HG02642 (cell line): ENCODE measurements around the gene HMGB2.

Experiments used
- ATAC-seq: cut with Tn5 transposase; IDR thresholded peaks from one replicate; pipeline ENCODE4 v1.9.1; 2021; ENCODE audit warnings: mild to moderate bottlenecking; ENCODE audit not compliant: unreplicated experiment, poor library complexity

Gene HMGB2

DNA sequence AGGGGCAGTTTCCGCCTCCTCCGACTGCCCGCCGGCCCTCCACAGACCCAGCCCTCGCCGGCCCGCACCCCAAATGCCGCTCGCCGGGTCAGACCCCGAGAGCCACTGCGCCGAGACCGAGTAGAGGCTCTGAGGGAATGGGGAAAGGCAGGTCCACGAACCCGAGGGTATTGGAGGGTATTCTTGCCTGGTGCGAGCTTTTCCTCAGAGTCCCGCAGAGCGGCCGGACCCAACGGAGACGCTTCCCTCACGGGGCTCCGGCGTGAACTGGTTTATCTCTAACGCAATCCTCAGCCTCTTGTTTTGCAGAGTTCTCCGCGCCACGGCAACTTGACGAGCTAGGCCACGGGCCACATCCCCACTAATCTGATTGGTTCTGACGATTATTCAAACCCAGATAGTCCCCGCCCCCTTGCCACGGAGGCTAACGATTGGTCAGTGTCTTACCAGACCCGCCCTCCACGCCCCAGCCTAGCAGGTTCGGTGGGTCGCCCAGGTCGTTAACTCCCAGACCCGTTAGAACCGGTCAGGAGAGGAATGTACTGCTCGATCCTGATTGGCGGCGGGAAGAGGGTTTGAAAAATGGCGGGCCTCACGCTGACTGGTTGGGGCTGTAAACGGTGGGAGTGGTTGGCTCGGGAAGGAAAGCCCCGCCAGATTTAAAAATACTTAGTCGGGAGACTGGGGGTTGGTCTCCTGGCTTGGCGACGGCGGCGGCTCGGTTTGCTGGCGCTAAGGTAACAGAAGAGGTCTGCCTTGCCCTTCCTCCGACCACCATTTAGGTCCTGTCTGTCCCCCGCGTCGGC, at the start of gene HMGB2:
Gene HMGB2, minus strand, starts transcription at position 274 of the 806 bp plus-strand sequence. CDS start 709 bp downstream, outside the sequence.
- ATAC-seq = peak; percentile 93

DNA sequence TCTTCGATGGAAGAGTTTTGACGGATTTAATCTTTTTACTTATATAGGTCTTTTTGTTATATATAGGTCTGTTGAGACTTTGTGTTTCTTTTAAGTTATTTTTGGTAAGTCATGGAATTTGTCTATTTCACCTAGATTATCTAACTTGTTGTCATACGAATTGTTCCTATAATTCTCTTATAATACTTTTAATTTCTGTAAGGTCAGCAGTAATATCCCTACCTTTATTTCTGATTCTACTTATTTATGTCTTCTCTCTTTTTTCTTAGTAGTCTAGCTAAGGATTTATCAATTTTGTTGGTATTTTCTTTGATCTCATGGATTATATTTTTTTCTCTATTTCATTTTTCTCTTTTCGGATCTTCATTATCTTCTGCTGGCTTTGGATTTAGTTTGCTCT, 48.2 kb upstream of the HMGB2 start:
- no peak for ATAC-seq

DNA sequence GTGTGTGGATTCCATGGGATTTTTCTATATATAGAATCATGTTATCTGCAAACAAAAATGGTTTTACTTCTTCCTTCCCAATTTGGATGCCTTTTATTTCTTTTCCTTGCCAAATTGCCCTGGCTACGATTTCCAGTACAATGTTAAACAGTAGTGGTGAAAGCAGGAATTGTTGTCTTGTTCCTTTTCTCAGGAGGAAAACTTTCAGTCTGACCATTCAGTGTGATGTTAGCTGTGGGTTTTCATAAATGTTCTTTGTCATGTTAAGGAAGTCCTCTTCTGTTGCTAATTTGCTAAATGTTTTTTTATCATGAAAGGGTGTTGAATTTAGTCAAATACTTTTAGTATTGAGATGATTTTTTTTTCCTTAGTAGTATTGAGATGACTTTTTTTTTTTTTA, 47.5 kb upstream of the HMGB2 start:
- ATAC-seq = no peak

DNA sequence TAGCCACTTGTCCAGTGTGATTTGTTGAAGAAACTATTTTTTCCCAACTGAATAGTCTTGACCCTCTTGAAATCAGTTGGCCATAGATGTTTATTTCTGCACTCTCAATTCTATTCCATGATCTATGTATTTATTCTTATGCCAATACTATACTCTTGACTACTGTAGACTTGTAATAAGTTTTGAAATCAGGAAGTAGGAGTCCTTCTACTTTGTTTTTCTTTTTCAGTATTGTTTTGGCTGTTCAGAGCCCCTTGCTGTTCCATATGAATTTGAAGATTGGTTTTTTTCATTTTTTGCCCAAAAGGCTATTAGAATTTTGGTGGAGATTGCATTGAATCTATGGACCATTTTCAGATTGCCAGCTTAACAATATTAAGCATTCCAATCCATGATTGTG, 46.8 kb upstream of the HMGB2 start:
- peak; percentile 65 for ATAC-seq

DNA sequence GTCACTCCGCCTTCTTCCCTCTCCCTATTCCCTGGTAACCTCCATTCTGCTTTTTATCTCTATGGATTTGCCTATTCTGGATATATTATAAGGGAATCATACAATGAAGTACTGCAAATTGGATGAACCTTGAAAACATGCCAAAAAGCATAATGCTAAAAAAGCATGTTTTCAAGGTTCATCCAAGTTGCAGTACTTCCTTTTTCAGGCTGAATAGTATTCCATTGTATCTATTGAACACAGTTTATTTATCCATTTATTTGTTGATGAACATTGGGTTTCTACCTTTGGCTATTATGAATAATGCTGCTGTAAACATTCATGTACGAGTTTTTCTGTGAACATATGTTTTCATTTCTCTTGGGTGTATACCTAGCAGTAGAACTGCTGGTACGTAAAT, 45.8 kb upstream of the HMGB2 start:
- ATAC-seq = no peak

DNA sequence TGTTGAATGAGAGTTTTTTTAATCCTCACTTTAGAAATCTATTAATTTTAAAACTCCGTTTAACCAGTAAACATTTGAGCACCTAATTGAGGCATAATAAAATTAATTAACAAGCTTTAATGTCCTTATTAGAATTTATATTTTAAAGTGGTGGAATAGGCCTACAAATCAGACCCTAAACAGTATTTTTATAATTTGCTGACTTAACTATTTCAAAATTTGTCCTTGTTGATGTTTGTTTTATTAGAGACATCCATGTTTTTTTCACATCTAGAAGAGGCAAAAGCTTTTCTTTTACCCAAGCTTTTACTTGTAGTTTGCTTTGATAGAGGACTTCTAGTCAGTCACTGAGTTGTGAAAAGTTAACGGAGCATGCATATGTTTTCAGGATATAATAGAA, 40.4 kb upstream of the HMGB2 start:
- no peak for ATAC-seq

DNA sequence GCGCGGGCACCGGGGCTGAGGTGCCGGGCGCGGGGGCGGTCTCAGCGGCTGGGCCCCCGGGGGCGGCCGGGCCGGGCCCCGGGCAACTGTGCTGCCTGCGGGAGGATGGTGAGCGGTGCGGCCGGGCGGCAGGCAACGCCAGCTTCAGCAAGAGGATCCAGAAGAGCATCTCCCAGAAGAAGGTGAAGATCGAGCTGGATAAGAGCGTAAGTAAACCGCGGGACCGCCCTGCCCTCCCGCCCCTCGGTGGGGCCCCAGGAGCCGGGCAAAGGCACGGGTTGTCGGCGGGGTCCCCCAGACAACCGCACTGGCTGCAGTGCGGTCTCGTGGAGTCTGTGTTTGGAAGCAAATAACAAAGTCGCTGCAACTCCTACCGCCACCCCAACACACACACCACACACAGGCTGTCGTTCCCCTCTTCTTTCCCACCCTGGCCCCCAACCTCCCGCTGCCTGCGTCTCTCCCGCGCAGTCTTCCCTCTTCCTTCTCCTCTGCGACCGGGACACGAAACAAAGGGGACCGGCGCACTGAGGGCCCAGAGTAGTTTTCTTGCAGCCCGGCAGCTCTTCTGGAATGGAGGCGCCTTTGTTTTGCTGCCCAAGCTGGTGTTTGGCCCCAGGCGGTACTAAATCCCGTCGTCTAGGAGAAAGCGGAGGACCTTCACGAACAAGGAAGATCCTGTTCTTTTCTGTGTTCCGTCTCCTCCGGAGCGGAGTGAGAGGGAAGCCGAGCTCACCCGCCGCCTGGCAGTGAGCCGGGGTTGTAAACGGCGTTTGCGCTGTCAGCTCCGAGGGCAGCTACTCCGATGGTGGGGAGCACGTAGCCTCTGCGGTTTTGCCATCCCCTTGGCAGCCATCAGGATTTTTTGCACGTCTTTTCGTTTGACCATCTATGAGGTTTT, 37.4 kb upstream of the HMGB2 start:
- peak; percentile 31 for ATAC-seq

DNA sequence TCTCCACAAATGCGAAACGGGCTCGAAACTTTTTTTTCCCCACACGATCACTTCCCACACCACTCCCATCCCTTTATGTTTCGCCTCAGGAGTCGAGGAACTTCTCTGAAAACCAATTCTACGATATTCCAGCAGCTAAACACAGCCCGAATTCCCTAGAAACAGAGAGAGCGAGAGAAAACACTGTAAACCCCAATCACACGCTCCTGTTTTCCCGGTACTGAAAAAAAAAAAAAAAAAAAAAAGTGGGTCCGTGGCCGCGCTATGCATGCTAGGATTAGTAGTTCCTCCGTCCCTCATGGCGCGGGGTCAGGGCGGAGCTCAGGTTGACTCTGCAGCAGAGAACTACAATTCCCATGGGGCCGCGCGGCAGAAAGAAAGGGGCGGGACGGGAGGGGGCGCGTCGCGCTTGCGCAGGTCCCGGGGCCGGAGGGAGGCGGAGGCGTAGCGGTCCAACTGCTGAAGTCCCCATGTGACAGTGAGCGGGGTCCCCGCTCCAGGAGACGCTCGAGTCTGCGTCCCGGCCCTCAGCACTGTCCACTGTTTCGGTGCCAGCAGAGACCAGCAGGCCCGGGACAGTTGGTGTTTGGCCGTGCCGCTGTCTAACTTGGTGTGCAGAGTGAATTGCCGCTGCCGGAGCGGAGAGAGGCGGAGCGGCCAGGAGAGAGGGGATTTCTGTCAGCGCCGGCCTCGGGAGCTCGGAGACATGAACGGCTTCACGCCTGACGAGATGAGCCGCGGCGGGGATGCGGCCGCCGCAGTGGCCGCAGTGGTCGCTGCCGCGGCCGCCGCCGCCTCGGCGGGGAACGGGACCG, 36.5 kb upstream of the HMGB2 start, which contains the start of gene SAP30:
Gene SAP30, plus strand, starts transcription at position 478 of the 815 bp plus-strand sequence. Its CDS starts 229 bp downstream, at position 707.
- peak; percentile 69 for ATAC-seq

DNA sequence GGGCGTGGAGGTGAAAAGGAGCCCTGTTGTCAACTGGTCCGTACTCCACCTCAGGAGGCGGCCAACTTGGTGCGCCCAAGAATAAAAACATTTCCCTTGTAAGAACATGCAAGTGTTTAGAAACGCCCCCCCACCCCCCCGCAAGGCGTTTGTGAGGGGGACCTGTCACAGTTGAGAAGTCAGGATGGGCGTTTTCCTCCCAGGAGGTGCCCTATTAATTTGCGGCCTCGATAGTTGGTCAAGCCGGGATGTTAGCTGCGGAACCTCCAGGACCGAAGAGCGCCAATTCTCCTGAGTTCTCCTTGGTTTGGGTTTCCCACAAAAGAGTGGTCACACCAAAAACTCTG, 35.9 kb upstream of the HMGB2 start:
- peak; percentile 8 for ATAC-seq

DNA sequence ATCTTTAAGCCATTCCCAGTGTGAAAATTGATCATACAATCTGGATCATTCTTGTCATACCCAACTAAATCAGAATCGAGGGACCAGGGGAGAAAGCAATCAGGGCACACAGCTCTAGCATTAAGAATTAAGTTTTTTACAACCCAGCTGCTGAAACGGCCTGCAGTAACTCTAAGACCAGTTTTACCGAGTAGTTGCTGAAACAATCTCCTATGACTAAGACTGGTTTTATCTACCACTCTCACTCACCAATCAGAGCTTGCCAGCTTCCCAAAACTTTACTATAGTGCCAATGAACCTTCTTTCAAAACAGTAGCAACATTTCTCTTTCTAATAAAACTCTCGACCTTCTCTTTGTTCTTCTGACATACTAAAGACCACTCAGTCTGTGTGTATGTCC, 33.8 kb upstream of the HMGB2 start:
- no peak for ATAC-seq

DNA sequence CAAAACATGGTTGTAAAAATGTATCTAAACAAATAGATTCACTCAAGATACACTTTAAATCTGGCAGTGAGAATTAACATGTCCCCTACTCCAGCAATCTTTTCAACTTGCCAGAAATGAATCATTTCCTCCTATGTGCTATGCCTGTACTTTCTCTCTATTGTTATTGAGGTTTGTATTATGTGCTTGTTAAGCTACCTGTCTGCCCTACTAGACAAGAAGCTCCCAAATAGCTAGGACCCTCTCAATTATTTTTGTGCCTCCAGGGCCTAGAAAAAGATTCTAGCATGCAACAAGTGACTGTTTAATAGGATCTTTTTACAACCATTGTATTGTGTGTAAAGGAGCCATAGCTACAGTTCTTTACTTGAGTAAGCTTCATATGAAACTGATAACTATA, 33.1 kb upstream of the HMGB2 start:
- ATAC-seq = no peak

DNA sequence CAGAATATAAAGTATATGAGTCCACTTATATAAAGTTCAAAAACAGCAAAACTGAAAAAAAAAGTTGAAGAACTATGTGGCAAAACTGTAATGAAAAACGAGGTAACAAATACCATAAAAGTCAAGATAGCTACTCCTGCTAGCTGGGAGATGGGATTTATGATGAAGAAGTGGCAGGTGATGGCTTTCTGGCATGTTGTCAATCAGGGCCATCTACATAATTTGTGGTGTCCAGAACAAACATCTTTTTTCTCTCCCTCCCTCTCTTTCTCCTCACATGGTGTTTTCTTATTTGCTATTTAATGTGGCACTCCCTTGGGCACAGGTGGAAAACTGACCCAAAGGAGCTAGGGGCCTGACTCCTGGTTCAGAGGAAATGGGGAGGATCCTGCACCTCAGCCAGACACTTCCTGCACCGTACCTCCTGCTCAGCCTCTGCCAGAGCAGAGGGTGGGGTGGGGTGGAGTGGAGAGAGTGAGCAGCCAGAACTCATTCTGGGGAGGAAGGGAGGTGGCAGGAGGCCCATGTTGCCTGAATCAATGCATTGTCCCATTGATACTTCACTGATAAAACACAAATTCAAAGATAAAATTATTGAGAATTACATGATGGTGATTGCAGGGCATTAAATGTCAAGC, 31.3 kb upstream of the HMGB2 start:
- no peak for ATAC-seq

DNA sequence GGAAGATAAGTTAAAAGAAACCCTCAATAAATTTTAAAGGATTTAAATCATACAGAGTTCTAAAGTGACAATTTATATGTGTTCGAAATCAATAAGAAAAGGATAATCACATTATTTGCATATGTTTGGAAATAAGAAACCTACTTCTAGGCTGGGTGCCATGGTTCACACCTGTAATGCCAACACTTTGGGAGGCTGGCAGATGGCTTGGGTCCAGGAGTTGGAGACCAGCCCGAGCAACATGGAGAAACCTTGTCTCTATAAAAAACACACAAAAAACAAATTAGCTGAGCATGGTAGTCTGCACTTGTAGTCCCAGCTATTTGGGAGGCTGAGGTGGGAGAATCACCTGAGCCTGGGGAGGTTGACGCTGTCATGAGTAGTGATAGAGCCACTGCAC, 28.5 kb upstream of the HMGB2 start:
- ATAC-seq = no peak

DNA sequence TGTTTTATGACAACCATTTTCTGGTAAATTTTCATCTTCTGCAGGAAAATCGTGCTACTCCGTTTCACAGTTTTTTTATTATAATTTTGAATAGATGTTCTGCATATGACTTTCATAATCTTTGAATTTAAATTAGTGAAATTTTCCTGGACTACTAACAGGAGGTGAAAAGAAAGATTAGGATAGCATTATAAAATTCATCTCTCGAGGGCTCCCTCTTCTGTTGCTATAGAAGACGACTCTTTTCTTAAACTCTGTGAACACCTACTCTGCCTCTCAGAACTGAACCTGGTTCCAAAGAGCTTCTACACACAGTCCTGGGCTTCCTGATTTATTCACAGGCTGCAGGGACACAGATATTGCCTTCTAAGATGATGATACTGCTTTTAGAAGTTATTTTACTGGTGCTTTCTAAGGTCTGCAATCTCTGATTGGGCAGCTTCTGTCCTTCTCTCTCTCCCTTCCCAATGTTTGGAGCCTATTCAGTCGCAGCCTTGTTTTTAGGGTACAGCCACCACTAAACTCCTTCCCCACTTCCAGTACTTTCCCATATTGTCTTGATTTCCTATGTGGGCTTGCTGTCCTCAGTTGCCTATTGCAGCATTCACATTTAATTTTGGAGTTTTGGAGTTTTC, 26.5 kb upstream of the HMGB2 start:
- no peak for ATAC-seq

DNA sequence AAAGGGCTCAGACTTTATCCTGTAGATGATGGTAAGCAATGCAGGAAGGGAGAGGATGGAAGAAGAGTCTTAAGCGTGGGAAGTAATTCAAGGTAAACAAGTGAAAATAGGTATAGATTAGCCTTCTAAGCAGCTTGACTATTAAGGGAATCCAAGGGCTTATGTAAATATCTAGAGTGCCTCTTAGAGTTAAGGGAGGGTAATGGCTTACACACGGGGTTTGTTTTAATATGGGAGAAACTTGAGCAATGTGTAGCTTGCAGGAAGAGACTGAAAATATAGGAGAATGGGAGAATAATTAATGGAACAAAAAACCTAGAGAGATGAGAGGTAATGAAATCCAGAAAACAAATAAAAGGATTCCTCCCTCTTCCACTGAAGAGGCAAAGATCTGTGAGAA, 23.8 kb upstream of the HMGB2 start:
- ATAC-seq = no peak

DNA sequence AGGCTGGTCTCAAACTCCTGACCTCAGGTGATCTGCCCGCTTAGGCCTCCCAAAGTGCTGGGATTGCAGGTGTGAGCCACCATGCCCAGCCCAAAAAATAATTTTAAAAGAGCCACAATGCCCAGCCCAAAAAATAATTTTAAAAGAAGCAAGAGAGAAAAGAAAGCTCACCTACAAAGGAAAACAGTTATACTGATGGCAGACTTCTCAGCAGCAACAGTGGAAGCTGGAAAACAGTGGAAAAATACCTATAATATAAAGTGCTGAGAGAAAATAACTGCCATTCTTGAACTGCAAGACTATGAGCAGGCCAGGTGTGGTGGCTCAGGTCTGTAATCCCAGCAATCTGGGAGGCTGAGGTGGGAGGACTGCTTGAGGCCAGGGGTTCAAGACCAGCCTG, 13.3 kb upstream of the HMGB2 start:
- no peak for ATAC-seq

DNA sequence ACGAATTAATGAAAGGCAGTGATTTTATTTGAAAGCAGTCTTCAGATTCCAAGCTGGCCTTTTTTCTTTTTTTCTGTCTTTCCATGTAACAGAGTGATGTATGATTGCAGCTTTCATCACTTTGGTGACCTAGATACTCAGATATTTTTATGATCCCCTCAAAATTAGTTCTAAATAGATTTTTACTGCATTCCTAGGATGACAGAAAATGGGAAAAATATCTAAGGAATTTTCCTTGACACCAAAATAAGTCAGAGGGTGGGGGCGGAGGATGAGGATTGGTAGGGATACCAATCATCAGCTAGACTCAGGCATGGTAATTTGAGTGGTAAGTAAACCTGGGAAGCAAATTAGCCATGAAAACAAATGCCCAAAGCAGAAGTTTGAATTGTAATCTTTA, 11.9 kb upstream of the HMGB2 start:
- no peak for ATAC-seq

DNA sequence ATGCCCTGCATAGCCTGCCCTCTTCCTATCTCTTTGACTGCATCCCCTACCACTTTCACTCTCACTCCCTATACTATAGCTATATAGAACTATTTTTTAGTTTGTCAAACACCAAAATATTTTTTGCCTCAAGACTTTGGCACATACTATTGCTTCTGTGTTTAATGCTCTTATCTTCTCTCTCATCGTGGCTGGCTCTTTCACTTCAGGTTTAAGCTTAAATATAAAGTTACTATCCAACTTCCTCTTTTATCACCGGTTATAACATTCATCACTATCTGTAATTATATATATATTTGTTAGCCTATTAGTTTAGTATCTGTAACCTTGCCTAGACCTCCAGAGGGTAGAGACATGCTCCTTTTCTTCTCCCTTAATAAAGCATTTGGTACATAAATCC, 11.5 kb upstream of the HMGB2 start:
- no peak for ATAC-seq

DNA sequence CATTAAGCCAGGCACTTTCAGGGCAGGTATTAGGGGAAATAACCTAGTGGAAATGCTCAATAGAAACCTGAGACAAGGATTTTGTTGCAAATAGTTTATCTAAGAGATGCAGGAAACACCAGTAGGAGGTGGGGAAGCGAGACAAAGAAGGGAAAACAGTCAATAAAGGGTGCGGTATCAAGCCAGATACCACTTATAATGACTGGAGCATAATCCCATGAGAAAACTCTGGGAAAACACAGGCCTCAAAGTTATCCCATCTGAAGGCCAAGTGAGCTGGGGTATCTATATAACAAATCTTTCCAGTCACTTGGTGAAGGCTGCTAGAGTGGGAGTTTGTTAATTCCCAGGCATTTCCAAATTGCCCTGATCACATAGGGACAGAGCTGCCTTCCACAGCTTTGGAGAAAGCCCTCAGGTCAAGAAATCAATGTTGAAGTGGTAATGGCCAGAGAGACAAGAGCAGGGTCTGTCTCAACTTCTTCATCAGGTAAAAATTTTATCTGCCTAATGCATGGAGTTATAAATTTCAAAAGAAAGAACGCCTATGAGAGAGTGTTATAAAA, 9.8 kb upstream of the HMGB2 start:
- ATAC-seq = no peak
